Posterior cingulate gyrus (tissue), 11 donors: Measurements from ENCODE around the gene GDA.

Source experiments
- DNase-seq, 10 donors: peaks; one replicate each; pipeline versions ENCODE4 v3.0.0 to v3.0.0-alpha.2; 2020 to 2021; ENCODE audit warnings: mixed read lengths in 3 of 10
- intact Hi-C: fragments of 100-400 bp; cut with DNase I; formaldehyde crosslinking; loops from one replicate; pipeline ENCODE4 v1.15.1; 2023

The GDA gene

DNA sequence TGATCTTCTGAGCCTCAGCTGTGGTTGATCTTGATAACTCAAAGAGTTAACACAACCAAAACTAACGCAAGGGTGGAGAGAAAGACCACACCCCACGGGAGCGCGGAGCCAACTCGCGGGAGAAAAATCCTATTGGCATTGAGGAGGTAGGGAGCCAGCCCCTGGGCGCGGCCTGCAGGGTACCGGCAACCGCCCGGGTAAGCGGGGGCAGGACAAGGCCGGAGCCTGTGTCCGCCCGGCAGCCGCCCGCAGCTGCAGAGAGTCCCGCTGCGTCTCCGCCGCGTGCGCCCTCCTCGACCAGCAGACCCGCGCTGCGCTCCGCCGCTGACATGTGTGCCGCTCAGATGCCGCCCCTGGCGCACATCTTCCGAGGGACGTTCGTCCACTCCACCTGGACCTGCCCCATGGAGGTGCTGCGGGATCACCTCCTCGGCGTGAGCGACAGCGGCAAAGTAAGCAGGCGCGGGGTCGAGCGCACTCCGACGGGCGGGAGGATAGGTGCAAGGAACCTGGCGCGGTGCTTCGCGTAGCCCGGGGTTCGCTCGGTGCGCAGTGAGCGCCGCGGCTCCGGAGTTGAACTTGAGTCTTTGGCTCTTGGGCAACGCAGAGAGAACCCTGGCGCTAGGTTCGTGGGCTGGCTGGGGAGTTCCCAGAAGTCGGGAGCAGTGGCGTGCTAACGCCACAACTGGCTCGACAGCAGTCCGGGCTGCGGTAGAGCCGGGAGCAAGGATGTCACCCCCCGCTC lies at the start of gene GDA:
Gene GDA, plus strand, starts transcription at position 210 of the 745 bp plus-strand sequence. Its CDS starts 120 bp downstream, at position 330.
- intact Hi-C loops = no loop called here
- DNase-seq = peak in 9 of 10 donors; percentile 8 to 90 (median 44)

DNA sequence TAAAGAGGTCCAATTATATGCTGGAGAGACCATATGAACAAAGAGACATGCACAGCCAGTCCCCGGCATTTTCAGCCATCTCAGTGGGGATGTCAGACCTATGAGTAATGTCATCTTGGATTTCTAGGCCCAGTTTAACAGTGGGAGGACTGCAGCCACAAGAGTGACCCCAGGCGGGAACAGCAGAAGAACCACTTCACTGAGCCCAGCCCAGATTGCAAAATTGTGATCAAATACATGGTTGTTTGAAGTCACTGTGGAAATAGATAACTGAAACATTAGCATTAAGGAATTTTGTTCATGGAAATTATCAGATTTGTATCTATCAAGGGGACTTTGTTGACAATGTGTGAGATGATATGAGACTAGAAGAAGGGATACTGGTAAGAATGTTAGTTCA lies 46.7 kb upstream of the GDA start:
- intact Hi-C loops = no loop called here

DNA sequence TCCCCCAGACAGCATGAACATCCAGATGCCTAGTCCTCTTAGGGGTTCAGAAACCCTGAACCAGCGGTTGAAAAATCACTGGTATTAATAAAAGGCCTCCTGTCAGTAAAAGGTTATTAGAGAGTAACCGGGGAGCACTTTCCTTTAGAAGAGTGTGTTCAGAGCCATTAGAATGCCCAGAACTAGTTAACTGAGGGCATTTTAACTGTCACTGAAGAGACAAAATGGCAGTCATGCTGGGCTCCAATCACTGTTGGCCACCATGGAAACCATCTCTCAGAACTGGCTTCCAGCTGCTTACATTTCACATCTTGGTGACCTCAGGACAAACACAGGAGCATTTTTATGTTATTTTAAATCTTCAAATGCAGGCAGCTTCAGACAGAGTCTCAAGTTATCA lies 36.2 kb upstream of the GDA start:
- DNase-seq = no peak
- intact Hi-C loops = no loop called here

More for the DNA sequence above, 46.7 kb upstream of the GDA start:
- no peak for DNase-seq

DNA sequence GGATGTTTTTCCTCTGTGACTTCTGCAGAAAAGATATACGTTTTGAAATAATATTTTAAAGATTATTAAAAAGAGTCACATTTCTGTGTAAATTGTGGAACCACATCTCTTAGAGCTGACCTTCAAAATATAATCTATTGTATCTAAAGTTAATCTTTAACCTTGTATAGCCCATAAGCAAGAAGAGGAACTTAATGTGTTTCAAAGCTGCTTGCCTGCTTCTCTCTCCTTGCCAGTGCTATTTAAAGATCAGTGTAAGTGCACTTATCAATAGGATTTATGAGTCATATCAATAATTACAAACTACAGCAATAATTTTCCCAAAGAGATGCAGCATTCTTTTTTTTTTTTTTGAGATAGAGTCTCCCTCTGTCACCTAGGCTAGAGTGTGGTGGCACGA lies 29.4 kb upstream of the GDA start:
- intact Hi-C loops = no loop called here
- no peak for DNase-seq

DNA sequence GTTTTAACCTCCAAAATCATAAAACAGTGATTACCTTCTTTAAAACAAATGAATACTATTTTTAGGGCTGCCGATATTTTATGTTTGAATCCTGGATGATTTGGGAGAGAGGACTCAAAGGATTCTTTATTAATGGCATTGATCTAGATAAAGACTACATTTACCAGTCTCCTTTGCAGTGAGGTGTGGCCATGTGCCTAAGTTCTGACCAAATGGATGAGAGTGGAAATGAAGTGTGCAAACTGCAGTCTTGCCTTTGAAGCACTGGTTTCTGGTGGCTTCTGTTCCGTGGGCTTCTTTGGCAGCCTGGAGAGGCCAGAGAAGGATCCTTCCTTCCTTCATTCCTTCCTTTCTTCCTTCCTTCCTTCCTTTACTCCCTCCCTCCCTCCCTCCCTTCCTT lies 24.3 kb upstream of the GDA start:
- DNase-seq = no peak
- intact Hi-C loops = no loop called here

DNA sequence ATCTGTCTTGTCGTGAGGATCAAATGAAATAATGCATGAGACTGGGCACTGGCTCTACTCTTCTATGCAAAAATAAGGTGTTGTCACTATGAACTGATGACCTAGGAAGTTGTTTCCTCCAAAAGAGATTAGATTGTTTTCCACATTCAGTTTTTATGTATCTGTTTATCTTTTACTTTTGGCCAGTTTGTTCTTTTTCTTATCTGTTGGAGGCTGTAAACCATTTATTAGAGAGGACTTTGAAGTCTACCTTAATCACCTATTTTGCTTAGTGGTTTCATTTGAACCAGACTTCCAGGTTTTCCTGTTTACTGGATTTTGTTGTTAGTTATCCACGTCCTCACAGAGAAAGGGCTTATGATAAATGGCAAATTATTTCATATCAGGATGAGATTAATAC lies 21.5 kb upstream of the GDA start:
- intact Hi-C loops = no loop called here
- no peak for DNase-seq

DNA sequence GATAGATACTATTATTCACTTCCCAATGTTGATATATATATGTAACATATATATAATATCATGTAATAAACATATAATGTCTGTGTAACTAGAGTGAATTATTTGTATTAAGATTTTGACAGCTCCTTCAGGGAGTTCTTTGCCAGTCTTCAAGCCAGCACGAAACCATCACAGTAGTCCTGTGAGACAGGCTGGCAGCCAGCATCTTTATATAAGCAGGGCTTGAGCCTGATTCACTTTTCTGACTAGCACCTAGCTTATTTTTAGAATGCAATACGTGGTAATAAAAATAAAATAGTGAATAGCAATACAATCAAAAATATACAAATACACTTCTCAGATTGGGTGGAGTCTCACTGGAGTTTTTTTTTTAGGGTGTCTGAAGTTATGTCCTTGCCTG lies 20.7 kb upstream of the GDA start:
- intact Hi-C loops = no loop called here
- DNase-seq = no peak

DNA sequence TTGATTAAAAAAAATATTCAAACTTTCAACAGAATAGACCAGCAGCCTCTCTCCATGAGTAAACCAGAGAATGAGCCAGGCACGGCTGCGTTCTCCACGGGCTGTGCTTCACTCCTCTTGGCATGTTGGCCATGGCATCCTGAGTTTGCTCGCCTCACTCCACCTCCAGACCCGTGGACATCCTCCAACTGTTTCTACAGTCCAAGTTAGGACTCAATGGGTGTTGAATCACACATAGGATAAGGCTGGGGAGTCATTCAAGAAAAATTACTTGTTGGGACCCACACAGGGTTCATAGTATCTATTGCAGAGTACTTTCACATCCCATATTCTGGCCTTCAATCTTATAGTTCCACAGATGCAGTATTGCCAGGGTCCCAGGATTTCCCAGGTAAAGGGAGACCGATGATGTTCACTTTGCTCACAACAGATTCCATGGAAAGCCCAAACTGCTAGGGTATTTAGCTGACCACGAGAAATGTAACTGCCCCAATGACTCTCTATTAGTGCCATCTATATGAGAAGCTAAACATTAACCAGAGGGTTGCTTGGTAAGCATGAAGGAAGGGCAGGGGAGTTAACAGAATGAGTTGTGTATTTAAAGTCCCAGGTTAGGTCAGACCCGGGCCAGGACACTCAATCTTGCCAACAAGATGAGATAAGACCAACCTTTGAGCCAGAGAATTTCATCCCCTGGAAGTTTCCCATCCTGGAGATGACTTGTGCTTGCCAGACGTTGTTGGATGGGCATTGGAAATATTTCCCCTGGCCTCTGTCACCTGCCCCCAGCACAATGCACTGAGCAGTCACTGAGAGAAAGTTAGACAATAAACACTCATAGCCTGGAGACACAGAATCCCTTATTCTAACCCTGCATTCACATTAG lies 19.7 kb upstream of the GDA start:
- peak in 1 of 10 donors; percentile 79 for DNase-seq
- intact Hi-C loops = no loop called here

DNA sequence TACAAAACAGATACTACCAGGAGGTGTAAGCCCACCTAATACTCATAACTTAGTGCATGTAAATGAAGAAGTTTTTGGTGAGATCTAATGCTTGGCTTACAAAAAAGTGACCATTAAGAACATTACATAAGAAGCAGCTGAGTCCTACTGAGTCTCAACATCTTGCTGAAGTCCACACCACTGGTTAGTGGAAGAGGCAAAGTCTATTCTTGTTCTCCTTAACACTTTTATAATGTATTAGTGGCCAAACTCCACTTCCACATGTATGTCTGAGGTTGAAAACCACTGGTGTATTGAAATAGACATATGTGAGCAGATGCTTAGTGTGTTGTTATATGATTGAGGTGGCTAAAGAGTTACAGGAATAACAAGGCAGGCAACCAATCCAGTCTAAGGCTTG lies 18.9 kb upstream of the GDA start:
- DNase-seq = no peak
- intact Hi-C loops = no loop called here

DNA sequence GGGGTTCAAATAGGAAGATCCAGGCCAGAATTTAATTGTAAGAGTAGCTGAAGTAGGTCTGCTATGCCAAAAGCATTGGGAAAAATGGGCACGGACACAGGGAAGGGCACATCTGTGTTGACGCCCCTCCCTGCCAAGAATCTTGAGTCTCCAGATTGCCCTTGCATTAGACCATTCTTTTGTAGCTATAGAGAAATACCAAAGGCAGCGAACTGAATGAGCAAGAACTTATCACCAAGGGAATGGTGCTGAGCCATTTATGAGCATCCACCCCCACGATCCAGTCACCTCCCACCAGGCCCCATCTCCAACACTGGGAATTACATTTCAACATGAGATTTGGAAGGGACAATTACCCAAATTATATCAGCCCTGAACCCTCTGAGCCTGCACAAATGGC lies 18.0 kb upstream of the GDA start:
- DNase-seq = no peak
- intact Hi-C loops = no loop called here

DNA sequence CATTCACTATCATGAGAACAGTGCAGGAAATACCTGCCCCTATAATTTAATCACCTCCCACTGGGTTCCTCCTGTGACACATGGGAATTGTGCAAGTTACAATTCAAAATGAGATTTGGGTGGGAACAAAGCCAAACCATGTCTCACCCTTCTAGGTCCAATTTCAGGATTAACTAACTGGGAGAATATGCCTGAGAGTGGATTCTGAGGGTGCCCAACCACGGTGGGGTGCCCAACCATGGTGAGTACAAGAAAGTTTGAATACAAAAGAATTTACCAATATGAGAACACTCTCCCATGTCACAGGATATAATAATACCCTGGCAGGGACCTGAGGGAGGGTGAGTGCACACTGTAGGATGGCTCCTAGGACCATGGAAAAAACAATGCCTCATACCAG lies 17.2 kb upstream of the GDA start:
- intact Hi-C loops = no loop called here
- no peak for DNase-seq

DNA sequence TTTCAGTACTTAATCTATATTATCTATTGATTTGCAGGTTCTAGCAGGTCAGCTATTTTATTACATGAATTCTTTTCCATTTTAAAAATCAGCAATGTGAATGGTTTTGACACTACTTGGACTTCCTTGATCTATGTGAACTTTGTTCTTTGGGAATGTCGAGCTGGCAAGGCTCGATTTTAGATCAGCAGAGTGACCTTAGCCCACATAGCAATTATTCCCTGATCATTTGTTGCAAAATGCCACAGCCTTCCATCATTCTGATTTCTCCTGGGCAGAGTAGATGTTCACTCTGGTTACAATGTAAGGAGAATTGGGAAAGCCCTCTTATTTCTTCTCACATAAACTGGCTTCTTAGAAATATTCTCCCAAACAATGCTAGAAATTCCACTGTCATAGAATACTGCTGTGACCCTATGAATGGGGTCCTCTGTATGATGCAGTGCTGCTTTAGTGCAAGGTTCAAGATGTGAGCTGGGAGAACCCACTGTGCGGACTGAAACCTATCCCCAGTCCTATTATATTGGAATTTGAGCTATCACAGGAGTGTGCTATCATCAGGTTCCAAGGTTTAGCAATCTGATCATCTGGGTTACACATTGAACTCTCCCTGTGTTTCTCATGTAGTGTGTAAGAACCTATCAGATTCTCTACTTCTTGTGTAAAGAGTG lies 15.7 kb upstream of the GDA start:
- intact Hi-C loops = no loop called here
- no peak for DNase-seq

DNA sequence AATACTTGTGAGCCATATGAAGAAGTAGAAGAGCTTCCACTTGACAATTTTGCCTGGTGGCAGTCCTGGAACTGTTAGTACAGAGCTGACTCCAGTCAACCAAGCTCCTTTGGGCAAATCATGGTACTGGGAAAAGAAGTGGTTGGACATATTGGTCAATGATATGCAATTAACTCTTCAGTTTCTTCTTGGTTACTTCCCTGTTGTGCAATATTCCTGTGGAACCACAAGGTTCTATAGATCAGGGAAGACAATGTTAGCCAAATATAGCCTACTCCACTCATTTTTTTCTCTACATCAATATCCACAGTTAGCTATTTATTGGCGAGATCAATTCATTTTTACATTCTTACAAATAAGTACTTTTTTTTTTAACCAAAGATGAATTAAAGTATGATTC lies 14.4 kb upstream of the GDA start:
- intact Hi-C loops = no loop called here
- no peak for DNase-seq

DNA sequence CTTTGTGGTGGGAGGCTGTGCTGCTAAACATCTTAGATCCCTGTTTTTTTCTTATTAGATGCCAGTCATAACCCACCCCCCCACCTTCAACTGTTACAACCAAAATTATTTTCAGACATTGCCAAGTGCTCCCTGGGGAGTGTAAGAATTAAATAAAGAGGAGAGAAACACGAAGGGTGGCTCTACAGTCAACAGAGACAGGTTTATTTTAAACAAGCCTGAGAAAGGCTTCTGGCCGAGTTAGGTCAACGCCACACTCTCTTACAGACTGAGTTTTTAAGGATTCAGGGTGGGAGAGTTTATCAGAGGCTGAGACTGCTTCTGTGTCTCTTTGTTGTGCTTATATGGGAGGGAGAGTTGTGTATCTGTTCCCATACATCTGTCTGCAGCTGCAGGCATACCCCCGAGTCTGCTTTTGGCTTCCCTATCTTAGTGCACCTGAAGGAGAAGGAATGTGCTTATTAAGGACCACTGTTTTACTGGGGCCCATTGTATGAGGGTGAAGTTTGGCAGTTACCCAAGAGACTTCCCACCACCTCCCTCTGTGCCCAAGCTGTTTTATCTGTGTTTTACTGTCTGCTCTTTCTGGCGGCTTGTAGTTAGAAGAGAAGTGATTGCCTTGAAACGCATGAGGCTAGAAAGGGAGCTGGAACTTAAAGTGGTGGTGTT lies 11.4 kb upstream of the GDA start:
- intact Hi-C loops = no loop called here

DNA sequence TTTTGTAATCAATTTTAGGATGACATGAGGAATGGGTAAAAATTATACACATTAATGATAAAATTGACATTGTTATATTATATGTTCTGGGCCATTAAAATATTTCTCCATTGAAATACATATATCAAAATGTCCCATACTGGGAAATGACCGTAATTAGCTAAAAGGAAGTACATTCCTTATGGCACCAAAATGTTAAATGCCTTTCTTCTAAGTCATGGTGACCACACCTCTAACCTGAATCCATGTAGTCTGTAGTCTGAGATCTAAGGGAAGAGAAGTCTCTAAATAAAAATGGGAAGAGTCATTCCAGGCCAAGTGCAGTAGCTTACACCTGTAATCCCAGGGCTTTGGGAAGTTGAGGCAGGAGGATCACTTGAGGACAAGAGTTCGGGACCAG lies 10.0 kb upstream of the GDA start:
- intact Hi-C loops = no loop called here
- no peak for DNase-seq

More for the DNA sequence above, 11.4 kb upstream of the GDA start:
- no peak for DNase-seq

DNA sequence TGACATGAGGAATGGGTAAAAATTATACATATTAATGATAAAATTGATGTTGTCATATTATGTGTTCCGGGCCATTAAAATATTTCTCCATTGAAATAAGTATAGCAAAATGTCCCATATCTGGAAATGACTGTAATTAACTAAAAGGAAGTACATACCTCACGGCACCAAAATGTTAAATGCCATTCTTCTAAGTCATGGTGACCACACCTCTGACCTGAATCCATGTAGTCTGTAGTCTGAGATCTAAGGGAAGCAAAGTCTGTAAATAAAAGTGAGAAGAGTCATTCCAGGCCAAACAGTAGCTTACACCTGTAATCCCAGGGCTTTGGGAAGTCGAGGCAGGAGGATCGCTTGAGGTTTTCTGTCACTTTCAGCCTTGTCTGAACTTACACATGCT lies 8.7 kb upstream of the GDA start:
- no peak for DNase-seq
- intact Hi-C loops = no loop called here

DNA sequence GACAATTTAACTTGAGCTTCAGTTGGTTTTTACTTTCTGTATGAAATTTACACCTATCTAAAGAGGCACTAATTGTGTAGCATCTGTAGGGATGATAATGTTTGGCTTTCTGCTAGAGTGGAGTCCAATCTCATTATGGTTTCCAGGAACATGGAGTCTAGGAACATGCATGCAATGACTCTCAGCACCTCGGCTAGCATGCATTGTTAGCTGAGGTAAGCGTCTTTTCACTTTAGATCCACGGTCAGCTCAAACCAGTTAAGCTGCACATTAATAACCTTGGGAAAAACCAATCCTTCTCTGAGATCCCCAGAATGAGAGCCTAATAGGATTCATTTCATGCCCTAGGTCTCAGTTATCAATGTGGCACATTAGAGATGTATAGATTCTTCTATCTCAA lies 7.8 kb upstream of the GDA start:
- no peak for DNase-seq
- intact Hi-C loops = no loop called here

DNA sequence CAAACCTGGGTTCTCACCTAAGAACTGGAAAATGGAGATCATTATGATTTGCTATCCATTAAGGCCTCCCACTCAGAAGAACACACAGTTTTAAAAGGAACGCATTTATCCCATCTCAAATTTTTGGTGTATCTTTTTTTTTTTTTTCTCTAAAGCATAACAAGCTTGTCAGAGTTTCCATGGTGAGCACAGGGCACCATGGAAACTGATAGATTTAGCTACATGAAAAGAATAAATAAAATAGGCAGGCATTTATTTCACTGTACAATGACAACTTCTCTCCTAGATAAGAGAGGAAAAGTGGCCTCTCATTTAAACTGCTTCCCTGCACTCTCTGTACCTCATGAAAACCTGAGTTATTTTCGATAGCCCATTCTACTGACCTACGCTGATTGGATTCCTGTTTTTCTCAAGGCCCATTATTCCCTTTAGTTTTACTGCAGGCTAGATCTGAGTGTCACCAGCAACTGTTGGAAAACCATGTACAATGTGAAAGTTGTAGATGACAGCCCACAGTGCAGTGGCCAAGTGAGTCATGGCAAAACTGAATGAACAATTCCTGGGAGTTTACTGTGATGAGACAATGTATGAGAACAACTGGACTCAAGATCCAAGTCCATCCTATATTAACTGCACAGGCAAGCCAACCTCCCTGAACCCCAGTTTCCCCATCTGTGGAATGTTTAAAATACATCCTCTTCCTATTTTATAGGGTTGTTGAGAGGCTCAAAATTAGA lies 4.3 kb upstream of the GDA start:
- no peak for DNase-seq
- intact Hi-C loops = no loop called here

DNA sequence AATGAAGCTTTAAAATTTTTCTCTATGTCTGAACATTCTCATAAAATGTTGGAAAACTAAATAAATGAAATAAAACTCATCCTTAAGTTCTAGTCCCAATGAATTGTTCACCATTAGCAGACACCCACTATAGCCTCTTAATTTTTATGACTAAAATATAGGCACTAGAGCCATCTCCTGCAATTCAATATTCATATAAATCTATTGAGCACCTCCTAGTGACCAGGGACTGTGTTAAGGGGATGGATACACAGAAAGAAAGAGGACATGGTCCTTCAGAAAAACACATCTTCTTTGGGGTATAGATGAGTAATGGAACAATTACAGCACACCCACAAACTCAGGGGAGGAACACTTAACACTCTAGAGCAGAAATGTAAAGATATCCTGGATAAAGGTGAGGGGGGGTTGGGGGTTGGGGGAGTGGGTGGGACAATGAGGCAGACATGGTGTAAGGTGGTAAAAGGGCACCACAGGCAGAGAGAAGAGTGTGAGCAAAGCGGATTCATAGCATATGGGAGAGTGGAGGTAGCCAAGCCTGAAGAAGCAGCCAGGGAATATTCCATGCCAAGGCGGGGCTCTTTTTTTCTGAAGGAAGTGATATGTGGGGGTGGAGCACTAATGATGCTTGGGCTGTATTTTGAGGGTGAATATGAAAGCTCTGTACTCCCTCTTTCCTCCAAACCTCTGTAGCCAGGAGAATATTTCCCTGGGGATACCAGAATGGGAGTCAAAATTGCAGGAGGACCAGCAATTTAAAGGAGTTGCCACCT lies 3.3 kb upstream of the GDA start:
- no peak for DNase-seq
- intact Hi-C loops = no loop called here
